GM21619 (cell line): Measurements from ENCODE around the gene BRD4.
"Not testable (repeated sequence)": the region's sequence is repeated elsewhere in the genome, so short reads cannot be mapped to it uniquely, and the experiment has no call there.

Source experiments
- ATAC-seq: cut with Tn5 transposase; IDR thresholded peaks from one replicate; pipeline ENCODE4 v1.9.1; 2021; ENCODE audit not compliant: unreplicated experiment

Gene BRD4

GRCh38 chr19:15332311-15332996 is at the start of gene BRD4:
TSS of gene BRD4 (minus strand) at chr19:15332539. CDS start at chr19:15273099, 59,440 bp downstream.
- peak; percentile 34 for ATAC-seq

- ATAC-seq, result no peak
Measured at GRCh38 chr19:15381864-15382263, 49.5 kb upstream of the BRD4 start.

- ATAC-seq, result no peak
Measured at GRCh38 chr19:15381429-15381828, 49.1 kb upstream of the BRD4 start.

GRCh38 chr19:15379999-15380647 is 47.8 kb upstream of the BRD4 start:
- peak; percentile 17 for ATAC-seq

GRCh38 chr19:15379083-15379998 is 47.0 kb upstream of the BRD4 start, which contains the start of gene AKAP8:
TSS of gene AKAP8 (minus strand) at chr19:15379787. CDS start at chr19:15379731, 56 bp downstream.
- ATAC-seq, result peak; percentile 73

- ATAC-seq, result no peak
Measured at GRCh38 chr19:15378534-15379082, 46.3 kb upstream of the BRD4 start.

GRCh38 chr19:15374796-15375440 is 42.6 kb upstream of the BRD4 start:
- ATAC-seq, result no peak

- ATAC-seq, result no peak
Measured at GRCh38 chr19:15374105-15374651, 41.8 kb upstream of the BRD4 start.

GRCh38 chr19:15373644-15374043 is 41.3 kb upstream of the BRD4 start:
- ATAC-seq, result no peak

- ATAC-seq, result no peak
Measured at GRCh38 chr19:15372891-15373301, 40.6 kb upstream of the BRD4 start.

GRCh38 chr19:15372470-15372869 is 40.1 kb upstream of the BRD4 start:
- ATAC-seq, result no peak

- no peak for ATAC-seq
Measured at GRCh38 chr19:15371786-15372380, 39.5 kb upstream of the BRD4 start.

- no peak for ATAC-seq
Measured at GRCh38 chr19:15371119-15371518, 38.8 kb upstream of the BRD4 start.

GRCh38 chr19:15369594-15369891 is 37.2 kb upstream of the BRD4 start:
- ATAC-seq, result no peak

- ATAC-seq, result no peak
Measured at GRCh38 chr19:15368798-15369593, 36.7 kb upstream of the BRD4 start.

GRCh38 chr19:15368051-15368632 is 35.8 kb upstream of the BRD4 start:
- no peak for ATAC-seq

GRCh38 chr19:15367439-15367838 is 35.1 kb upstream of the BRD4 start:
- no peak for ATAC-seq

- ATAC-seq, result no peak
Measured at GRCh38 chr19:15365264-15365663, 32.9 kb upstream of the BRD4 start.

- not testable (repeated sequence) for ATAC-seq
Measured at GRCh38 chr19:15363791-15364190, 31.5 kb upstream of the BRD4 start.
